Dermis blood vessel endothelial cell (primary cell): ENCODE results near the gene NAB2. TPM values are rescaled to one million over a fixed set of nuclear protein-coding genes. Genes with fewer than 3 reads are reported as not detected.
"Not testable (repeated sequence)": the region's sequence is repeated elsewhere in the genome, so short reads cannot be mapped to it uniquely, and the experiment has no call there.

Experiments
- DNase-seq: peaks from one replicate; pipeline ENCODE4 v3.0.0; 2010
- total RNA-seq: library from RNA; depleted of rRNA; stranded (reverse); fragments of >200 nt; gene quantifications from 2 replicates; pipeline ENCODE4 v1.2.3, GENCODE V29; 2014

Gene NAB2
- total RNA-seq, 1 donor from 2014 or later: 26.9 TPM

DNA sequence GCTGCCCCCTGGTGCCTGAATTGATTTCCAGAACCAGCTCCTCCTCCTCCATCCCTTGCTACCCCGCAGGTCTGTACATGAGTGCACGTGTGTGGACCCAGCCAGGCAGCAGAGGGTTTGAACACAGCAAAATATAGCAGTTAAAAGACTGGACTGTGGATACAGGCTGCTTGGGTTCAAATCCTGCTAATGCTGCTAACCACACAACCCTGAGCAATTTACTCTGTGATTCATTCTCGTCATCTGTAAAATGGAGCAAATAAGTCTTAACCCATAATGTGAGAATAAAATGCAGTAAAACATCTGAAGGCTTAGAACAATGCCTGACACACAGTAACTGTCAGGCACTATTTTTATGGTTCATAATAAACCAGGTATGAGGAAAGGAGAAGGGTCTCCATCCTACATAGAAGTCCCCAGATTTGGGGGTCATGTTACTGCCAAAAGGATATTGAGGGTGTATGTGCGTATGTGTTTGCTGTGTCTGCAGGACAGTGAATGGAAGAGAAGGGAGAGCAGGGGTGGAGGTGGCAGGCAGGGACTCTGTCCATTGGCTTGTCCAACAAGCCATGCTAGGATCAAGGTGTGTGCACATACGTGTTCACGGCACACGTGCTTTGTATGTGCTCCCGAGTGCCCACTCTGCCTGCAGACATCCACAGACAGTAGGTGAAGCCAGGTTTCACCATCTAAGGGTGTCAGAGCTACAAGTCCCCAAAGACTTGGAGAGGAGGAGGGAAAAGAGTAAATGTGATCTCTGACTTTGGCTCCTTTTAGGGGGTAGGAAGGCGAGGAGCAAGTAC lies 23.8 kb downstream of the NAB2 start:
- no peak for DNase-seq

DNA sequence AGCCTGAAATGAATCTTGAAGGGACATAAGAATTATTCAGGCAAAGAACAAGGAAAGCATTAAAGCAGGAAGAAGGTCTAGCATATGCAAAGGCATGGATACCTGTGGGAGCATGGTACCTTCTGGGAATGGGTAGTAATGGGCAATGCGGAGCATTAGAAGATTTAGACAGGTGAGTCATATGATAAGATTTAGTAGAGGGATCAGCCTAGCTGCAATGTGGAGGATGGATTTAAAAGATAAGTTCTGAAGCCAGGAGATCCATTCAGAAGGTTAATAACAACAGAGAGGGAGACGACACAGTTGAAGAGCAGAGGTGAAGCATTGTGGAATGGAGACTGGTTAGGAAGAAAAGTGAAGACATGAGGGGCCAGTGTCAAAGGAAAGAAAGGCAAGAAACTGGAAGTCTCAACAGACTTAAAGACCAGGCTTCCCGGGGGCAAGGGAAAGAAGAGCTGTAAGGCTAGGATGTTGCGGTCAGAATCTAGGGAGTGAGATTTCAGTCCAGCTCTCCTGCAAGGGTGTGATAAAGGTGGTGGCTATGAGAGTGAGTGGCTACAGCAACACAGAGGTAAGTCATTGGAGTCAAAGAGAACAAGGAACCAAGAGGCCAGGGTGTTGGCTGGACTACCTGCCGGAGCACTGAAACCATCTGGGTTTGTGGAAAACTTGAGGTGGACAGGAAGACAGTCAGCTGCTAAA lies 27.8 kb downstream of the NAB2 start:
- no peak for DNase-seq

DNA sequence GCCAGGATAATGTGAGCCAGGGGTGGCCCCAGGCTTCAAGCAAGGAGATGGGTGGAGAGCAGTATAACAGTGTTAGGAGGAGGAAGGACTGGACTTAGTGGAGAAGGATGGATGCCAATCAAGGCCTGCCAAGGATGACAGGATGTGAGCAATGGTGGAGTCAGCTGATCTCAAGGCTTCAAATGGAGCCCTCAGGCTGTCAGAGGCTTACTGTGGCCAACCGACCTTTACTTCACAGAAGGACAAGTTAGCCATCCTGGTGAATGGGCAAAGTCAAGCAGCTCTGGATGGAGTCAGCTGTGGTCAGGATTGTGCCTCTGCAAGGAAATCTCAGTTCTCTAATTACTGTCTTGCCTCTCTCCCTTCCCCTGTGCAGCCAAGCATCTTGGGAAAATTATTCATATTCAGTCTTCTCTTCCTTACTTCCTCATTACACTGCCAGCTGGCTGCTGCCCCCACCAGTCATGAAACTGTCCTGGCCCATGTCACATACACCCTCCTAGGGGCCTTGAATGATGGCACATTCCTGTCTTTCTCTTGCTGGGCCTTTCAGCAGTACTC lies 29.9 kb downstream of the NAB2 start:
- DNase-seq: peak; percentile 16

DNA sequence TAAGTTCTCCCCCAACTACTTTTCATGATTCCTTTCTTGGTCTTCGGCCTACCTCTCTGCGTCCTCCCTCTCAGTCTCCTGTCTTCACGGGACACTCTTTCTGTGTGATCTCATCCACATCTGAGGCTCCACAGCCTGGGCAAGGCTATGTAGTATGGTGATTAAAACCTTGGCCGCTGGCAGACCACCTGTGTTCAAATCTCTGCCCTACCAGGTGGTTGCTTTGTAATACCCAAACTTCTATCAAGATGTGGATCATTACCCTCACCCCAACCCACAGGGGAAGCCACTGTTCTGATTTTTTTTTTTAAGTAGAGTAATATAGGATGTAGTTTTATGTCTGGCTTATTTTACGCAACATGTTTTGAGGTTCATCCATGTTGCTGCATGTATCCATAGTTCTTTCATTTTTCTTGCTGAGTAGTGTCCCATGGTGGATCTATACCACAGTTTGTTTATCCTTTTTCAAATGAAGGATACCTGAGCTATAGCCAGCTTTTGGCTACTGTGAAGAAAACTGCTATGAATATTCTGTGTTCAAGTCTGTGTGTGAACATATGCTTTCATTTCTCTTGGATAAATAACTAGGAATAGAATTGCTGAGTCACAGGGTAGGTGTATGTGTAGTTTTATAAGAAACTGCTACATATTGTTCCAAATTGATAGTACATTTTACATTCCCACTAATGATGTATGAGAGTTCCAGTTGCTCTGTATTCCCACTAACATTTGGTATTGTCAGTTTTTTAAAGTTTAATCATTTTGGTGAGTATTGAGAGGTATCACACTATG lies 30.6 kb downstream of the NAB2 start:
- DNase-seq: no peak

DNA sequence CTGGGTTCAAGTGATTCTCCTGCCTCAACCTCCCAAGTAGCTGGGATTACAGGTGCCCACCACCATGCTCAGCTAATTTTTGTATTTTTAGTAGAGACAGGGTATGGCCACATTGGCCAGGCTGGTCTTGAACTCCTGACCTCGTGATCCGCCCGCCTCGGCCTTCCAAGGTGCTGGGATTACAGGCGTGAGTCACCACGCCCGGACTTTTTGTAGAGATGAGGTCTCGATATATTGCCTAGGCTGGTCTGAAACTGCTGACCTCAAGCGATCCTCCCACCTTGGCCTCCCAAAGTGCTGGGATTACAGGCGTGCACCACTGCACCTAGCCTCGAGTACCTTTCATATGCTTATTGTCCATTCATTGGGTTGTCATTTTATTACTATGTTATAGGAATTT lies 31.8 kb downstream of the NAB2 start:
- not testable (repeated sequence) for DNase-seq

DNA sequence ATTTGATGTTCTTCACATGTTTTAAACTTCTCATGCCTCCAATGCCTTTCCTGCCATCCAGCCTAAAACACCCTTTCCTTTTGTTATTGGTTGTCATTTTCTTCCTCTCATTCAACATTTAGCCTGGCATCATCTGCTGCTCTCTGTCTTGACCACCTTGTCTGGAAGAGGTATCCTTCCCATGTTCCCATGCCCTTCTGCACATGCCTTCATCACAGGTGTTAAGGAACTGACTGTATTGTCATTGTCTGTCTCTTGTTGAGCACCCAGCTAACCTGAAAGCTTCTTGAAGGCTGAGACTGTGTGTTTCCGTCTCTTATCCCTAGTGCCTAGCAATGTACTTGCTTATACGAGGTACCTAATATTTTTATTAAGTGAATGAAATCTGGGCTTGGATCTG lies 34.9 kb downstream of the NAB2 start:
- DNase-seq: no peak

DNA sequence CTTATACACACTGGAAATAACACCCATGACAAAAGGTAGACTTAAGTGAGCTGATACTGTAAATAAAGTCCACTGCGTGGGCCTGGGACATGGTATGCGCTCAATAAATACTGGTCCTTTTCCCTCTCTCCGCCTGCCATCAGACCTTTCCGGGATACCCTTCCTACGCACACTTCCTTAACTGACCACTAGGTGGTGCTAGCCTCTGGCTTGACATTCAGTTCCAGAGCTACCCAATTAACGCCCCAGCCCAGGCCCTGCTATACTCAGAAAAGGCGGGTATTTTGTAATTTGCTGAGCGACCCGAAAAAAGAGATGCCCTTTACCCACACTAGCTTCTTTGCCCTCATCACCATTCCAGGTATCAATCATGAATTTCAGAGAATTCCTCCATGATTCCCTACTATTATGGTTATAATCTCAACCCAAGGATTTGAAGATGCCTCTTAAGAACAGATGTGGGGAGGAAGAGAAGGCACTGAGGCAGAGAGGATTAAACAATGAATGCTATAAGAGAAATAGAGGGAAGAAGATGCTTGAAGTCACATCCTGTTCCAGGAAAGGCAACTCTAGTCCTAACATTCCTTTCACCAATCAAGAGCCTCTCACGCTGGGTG lies 35.5 kb downstream of the NAB2 start:
- DNase-seq: peak; percentile 83

DNA sequence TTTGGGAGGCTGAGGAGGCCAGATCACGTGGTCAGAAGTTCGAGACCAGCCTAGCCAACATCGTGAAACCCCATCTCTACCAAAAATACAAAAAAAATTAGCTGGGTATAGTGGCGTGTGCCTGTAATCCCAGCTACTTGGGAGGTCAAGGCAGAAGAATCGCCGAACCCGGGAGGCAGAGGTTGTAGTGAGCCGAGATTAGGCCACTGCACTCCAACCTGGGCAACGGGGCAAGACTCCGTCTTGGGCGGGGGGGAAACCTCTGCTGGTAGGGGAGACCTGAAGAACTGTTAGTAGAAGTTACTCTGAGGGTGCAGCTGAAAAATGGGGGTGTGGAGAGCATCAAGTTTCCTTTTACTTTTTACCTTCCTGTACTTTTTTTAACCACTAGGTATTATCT lies 37.1 kb downstream of the NAB2 start:
- DNase-seq: no peak

DNA sequence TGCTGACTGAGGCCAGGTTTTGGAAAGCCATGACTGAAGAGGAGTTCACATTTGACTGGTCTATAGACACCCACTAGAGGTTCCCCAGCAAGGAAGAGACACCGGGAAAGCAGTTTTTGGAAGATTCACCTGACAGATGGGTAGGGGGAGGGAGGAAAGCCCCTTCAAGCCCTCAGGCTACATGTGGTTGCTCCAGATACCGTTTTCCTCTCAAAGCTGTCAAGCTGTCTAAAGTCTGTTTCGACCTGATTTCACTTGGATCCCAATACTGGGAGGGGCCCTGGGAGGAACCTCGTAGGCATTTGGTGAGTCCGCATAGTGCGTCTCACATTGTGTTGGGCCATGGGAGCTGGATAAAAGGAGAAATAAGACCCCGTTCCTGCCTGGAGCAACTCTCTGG lies 37.6 kb downstream of the NAB2 start:
- no peak for DNase-seq

DNA sequence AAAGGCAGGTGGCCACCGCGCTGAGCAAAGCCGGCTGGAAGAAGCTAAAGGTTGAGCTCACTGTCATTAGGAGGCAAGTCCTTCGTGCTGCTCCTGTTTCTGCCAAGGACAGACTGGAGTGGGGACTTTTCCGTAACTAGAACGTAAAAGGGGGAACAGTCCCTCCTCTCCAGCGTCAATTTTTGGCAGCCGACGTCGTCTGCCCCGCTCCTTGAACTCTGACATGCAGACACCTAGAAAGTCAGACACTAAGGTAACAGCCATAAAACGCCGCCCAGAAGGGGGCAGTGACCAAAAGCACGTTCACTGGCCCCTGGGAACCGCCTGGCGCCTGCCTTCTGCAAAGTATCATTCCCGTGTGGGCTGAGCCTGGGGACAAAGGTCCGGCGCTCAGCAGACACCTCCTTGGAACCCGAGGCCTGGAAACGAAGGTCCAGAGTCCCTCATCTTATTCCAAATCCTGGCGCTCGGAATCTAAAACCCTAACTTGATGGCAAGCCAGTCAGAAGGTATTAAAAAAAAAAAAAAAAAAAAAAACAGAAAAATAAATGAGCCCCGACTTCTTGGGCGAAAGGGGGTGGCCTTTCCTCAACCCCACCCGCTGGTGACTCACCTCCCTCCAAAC lies 38.3 kb downstream of the NAB2 start:
- DNase-seq: peak; percentile 37

DNA sequence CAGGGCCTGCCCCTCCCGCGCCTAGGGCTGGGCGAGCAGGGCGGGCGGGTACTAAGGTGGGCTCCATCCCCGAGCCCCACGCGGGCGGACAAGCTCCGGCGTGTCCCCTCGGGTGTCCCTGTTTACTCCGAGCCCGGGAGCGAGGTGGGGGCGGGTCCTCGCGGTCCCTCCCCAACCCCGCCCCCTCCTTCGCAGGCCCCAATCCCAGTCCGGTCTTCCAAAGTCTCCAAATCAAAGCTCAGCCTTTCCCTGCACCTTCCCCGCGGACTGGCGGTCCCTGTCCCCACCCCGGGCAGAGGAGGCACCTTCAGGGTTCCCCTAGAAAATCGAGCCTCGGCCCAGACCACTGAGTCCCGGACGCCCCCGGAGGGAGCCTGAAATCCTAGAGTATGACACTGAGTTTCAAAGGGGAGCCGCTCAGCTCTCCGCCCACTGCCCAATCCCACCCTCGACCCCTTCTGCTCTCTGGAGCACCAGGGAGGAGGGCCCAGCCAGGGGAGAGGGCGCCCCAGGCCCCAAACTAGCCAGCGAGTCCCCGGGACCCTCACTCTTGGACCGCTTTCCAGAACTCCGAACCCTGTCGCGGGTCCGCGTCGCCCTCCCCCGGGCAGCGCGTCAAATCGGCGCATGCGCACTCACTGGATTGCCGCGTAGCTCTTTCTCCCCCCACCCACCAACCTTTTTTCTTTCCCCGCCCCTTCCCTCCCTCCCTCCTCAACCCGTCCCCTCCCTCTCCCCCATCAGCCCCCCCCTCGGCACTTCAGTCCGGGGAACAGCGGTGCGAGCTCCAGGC lies 39.0 kb downstream of the NAB2 start, which contains the start of gene LRP1:
Gene LRP1, plus strand, starts transcription at position 758 of the 793 bp plus-strand sequence. CDS start 482 bp downstream, outside the sequence.
- DNase-seq: peak; percentile 60

DNA sequence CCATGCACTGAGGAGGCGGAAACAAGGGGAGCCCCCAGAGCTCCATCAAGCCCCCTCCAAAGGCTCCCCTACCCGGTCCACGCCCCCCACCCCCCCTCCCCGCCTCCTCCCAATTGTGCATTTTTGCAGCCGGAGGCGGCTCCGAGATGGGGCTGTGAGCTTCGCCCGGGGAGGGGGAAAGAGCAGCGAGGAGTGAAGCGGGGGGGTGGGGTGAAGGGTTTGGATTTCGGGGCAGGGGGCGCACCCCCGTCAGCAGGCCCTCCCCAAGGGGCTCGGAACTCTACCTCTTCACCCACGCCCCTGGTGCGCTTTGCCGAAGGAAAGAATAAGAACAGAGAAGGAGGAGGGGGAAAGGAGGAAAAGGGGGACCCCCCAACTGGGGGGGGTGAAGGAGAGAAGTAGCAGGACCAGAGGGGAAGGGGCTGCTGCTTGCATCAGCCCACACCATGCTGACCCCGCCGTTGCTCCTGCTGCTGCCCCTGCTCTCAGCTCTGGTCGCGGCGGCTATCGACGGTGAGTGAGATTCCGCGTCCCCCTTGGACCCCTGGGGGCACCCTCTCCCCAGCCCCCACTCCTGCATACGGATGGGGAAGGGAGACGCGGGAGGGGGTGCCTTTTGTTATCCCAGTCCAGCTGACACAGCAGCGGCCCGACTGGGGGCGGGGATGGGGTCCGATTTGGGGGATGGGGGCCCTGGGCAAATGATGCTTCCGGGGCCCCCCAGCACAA lies 39.8 kb downstream of the NAB2 start:
- no peak for DNase-seq

DNA sequence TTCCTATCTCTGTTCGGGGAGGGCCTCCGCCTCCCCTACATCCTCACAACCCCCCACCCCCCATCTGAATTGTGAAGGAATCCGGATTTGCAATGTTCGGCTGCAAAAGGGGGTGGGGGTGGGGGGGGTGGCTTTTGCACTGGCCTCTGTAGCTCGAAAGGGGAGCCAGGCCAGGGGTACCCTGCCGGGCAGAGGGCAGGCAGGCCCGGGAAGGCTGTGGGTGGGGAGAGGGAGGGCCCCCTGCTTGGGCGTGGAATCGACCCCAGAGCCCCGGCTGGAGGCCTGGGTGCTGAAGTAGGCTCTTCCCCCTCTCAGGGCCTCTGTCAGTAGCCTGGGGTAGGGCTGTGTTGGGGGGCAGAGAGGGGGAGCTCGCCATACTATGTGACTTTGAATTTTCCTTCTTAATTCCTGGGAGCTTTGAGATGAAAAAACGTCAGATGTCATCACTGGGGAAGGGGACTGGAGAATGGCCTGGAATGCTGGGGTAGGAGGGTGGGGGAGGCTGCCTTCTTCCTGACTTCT lies 40.5 kb downstream of the NAB2 start:
- no peak for DNase-seq

DNA sequence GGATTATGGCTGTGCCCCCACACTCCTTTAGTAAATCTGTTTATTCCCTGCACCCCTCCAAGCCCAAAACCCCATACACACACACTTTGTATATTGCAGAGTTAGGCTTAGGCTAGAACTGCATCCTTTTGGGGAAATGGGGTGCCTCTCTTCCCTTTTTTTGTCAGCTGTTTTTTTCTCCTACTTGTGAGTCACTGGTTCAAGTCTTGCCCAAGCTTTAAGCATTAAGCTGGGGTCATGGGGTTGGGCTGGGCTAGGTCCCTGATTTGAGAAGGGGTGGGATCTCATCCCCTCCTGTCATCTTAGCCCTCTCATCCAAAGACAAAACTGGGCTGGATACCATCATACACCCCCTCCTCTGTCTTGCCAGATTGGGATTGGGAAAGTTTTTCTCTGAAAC lies 41.0 kb downstream of the NAB2 start:
- DNase-seq: no peak

DNA sequence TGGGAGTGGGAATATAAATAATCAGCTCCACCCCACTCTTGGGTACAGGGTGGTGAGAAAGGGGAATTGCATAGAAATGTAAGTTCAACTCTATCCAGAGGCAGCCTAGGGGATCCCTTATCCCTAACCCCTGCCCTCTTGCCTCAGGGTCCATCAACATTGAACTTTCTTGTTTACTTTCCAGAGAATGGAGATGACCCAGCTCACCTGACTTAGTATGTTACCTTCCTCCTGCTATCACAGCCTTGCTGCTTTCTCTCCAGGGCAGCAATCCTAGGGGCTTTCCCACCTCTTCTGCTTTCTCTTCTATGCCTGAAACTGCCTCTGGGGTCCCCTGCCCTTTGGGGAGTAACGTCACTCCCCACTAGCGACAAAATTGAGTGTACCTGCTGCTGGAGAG lies 42.0 kb downstream of the NAB2 start:
- no peak for DNase-seq

DNA sequence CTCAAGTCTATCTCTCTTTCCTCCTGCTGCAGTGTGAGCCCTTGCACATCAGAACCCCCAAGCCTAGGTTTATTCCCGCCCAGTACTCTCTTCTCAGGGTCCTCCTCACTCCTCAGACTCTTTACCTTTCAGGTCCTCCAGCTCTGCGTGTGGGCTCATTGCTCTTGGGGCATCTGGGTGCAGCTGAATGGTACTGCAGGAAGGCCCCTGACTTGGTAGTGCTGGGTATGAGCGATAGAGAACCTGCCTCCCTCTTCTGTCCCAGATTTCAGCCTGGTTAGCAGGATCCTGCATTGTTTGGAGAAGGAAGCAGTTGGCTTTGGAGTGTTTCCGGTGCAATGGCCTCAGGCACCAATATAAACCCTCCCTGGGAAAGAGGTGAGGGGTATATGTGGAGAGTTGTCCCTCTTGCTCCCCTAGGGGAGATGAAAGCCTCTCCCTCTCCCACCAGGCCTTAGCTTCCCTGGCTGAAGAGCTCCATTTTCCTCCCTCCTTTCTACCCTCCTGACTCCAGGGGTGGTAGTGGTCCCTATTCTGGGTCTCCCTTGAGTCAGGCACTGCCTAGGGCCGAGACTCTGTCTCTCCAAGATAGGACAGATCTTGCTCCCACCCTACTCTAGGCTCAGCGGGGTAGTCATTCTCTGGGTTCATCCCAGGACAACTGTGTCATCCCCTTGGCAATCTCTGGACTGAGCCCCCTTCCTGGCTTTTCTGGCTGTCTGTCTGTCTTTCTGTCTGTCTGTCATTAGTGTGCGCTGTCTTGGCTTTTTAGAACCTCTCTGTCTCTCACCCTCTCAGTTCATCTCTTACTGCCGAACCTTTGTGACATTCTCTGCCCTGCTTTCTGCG lies 43.2 kb downstream of the NAB2 start:
- DNase-seq: peak; percentile 49

DNA sequence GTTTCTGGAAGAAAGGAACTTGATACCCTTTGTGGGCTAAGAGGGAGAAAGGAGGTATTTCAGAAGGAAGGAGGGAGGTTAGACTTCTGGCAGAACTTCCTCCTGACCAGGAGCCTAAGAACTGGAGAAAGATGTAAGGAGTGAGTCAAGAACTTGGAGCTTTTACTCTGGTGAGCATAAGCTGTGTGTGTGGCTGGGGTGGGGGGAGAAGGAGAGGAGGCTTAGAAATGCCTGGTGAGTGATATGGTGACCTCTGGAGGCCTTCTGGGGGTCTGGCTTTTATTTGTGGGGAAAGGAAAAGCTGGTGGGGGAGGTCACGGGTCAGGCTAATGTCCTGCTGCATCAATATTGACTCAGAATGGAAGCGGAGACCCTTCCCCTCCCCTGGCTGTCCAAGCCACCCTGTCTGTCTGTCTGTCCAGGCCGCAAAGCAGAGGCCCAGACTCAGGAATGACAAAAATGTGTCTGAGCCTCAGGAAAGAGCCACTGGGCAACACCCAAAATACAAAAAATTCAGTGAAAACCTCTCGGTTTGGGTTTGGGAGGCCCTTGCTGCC lies 44.2 kb downstream of the NAB2 start:
- DNase-seq: no peak

DNA sequence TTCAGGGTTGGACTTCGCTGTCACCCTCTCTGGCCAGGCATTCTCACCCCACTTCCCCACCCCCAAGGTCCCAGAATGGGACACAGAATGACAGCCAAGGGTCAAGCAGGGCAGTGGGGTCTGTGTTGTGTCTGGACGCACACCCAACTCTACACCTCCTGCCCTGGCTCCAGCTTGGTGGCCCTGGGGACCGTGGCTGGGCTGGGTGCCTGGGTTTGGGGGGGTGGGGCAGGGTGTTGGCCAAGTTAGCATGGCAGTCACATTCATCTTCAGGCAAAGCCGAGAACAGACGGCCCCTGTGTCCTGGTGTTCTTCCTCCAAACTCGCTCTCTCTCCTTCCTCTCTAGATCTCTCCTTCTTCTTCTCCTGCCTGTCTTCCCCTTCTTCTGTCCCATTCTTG lies 45.0 kb downstream of the NAB2 start:
- DNase-seq: no peak

DNA sequence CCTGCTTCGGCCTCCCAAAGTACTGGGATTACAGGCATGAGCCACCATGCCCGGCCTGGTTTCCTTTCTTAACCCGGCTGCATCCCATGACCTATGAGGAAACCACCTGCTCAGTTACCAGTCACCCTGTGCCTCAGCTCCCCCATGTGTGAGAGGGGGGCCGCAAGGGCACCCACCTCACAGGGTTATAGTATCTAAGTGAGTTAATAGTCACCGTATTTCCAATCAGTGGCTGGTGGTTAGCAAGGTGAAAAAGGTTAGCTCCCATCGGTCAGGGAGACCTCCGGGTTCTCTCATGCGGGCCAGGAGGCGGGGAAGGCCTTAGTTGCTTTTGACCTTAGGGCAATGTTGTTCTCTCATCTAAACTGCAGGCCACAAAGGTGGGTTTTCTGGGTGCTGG lies 46.0 kb downstream of the NAB2 start:
- DNase-seq: no peak
